Measurements from ENCODE around the gene EXOSC1.

DNA sequence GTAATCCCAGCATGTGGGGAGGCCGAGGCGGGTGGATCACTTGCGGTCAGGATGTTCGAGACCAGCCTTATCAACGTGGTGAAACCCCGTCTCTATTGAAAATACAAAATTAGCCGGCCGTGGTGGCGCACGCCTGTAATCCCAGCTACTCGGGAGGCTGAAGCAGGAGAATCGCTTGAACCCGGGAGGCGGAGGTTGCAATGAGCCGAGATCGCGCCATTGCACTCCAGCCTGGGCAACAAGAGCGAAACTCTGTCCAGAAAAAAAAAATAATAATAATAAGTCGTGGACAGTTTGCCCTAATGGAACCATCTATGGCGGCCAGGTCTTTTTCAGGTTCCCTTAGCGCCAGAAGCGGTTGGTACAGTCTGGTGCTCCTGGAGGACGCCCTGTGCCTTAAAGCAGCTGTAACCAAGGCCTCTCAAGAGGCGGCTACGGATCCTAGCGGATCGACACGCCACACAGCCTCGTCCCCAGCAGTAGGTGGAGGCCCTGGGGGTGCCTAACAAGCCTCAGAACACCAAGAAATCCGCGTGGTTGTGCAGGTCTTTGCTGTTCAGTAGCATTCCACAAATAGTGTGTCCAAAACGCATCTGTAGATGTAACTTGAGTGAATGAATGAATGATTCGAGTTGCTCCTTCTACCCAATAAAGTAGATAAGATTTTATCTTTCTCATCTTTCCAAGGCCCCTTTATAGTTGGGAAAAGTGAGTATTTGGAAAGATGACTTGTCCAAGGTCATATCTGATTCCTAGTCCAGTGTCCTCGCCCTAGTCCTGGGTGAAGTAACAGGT is 18.8 kb downstream of the EXOSC1 start:
- TF ChIP-seq GATA3 (IDR thresholded peaks at IDR 0.05; ENCODE audit: low read depth, low read length) (no peak), GATA2 (IDR thresholded peaks at IDR 0.05; ENCODE audit: low read depth, low read length) (no peak)

Measured in SH-SY5Y (cell line).